ENCODE measurements around the gene TIMM10B.

DNA sequence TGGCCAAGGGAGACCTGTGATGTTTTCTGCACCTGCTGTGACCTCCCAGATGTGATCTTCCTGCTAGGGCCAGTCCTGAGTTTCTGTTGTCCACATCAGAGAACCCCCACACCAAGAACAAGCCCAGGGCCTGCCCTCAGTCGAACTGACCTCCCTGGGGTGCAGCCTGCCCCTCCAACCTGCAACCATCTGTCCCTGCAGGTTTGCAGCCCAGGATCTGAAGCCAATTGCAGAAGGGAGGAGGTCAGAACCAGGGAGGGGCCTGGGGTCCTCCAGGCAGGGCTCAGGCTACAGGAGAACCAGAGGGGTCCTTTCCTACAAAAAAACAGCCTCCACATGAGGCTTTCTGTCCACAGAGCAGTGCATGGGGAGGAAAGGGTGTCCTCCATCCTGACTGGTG lies 8.4 kb upstream of the TIMM10B start:
- no peak for TF ChIP-seq CTCF (IDR thresholded peaks at IDR 0.05)
- no peak for TF ChIP-seq TCF7L2 (IDR thresholded peaks at IDR 0.05; ENCODE audit: low read depth, low read length)
- no peak for TF ChIP-seq POLR2AphosphoS5 (IDR thresholded peaks at IDR 0.05; ENCODE audit: low read depth, low read length)
- no peak for TF ChIP-seq SIN3A (IDR thresholded peaks at IDR 0.05; ENCODE audit: borderline replicate concordance, insufficient read depth, low read depth, low read length)
